Activated T-helper 1 cell treated with Interleukin-2 at 50 U/mL for 16 hours (primary cell): ENCODE results near the gene ZNF217.
A peak's percentile ranks its signal among the peaks of the same experiment; 100 is the strongest.
"Not testable (repeated sequence)": the region's sequence is repeated elsewhere in the genome, so short reads cannot be mapped to it uniquely, and the experiment has no call there.

Experiments
- DNase-seq: peaks from one replicate; pipeline ENCODE4 v3.0.0-alpha.2; 2020; ENCODE audit warnings: low read depth

Gene ZNF217

DNA sequence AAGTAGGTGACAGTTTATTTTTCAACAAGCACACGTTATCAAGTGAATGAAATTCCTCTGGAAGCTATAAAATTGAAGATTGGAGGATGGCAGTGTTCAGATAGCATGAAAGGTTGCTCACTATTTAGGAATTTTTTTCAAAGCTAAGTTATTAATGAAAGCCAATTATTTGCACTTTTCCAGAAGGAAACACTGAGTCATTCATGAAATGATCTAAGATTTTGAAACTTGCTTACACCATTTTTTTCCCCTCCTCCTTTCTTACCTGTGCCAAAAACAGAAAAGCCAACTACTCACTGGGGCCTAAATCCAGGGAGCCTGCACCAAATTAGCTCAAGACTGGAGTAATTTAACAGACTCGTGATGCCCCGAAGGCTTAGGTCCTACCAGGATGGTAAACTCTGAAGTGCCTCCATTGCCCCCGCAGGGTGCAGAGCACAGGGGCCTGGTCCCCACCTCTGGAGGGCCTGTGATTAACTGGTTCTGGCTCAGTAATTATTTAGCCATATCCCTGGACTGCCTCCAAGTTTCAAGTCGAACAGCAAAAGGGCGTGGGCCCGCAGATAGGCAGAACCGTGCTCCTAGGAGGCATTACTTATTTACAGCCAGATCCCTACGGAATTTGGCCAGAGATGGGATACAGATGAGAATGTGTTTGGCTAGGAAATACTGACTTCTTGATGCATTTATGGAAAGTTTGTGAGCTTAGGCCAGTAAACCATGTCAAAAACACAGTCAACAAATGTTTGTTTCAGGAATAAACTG, 28.0 kb upstream of the ZNF217 start:
- no peak for DNase-seq

DNA sequence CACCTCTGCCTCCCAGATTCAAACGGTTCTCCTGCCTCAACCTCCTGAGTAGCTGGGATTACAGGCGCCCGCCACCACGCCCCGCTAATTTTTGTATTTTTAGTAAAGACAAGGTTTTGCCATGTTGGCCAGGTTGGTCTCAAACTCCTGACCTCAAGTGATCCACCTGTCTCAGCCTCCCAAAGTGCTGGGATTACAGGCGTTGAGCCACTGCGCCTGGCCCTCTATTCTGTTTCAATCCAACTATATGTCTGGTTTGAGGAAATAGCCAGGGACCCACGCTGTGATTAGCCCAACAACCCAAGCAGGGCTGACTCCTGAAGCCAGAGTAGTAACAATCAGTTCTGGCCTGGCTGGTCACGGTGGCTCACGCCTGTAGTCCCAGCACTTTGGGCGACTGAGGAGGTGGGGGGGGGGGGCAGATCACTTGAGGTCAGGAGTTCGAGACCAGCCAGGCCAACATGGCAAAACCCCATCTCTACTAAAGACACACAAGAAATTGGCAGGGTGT, 24.9 kb upstream of the ZNF217 start:
- not testable (repeated sequence) for DNase-seq

DNA sequence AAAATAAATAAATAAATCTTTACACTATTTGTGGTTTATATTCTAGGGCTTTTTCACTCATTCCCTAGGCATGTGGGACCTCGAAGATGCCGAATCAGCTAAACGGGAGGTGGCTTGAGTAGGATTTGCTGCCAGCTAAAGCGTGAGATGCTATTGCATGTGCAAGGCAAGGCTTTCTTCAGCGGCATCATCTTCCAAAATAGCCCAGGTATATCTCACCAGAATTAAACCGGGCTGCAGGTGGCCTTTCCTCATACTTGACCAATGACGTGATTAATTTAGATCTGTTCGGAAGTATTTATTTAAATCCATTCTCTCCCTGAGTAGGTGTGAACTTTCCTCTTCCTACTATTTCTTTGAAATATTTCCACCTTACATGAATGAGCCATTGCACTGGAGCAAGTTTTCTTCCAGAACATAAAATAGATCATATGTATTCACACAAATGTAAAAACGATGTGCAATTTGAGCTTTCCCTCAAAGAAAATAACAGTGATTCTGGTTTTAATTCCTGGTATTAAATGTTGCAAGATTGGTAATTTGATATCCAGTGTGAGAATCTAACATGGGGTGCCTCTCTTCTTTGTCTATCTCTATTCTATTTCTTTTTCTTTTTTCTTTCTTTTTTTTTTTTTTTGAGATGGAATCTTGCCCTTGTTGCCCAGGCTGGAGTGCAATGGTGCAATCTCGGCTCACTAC, 24.3 kb upstream of the ZNF217 start:
- no peak for DNase-seq

DNA sequence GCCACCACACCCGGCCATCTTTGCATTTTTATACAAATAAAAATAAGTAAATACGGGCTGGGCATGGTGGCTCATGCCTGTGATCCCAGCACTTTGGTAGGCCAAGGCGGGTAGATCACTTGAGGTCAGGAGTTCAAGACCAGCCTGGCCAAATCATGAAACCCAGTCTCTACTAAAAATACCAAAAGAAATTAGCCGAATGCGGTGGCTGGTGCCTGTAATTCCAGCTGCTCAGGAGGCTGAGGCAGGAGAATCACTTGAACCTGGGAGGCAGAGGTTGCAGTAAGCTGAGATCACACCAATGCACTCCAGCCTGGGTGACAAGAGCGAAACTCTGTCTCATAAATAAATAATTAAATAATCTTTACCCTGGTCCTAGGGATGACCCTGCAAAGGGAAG, 22.9 kb upstream of the ZNF217 start:
- not testable (repeated sequence) for DNase-seq

DNA sequence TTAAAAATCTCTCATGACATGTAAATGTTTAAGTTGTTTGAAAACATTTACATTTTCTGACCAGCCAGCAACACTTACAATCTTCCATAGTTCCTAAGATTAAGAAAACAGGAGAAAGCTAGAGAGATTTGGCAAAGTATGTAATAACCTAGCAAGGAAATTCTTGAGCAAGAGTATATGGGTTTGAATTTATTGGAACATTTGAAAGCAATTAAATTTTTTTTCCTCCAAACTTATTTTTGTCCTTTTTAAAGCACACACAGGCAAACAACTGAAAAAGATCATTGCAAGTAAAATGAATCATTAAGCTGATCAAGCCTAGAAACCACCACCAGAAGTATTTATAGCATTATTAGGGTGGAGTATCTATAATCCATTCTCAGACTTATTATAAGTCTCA, 20.1 kb upstream of the ZNF217 start:
- DNase-seq, result no peak

DNA sequence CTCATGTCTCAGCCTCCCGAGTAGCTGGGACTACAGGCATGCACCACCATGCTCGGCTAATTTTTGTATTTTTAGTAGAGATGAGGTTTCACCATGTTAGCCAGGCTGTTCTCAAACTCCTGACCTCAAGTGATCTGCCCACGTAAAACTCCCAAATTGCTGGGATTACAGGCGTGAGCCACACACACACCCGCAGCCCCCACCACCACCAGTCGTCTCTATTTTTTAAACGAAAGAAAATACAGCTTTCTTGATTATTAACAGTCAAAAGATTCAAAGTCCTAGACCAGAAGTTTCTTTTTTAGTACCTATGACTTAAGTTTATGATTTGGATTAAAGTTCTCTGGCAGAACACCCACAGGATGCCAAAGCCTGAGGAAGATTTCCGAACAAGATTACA, 18.6 kb upstream of the ZNF217 start:
- DNase-seq, result not testable (repeated sequence)

DNA sequence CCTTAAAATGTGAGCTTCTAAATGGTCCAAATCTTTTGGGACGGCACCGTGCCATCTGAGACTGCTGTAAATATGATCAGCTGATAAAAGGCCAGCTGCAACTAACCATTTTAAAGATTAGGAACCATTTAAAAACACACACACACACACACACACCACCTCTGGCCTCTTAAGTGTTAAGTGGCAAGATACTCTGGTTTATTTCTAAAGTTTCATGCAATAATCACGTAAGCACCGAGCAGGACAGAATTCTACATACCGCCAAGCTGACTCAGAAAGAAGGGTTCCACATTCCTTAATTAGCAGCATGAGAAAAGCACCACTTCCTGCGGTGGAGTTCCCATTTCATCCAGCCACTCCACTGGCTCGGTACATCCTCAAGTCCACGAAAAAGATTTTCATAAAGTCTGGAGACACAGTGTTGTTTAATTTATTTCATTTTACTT, 17.8 kb upstream of the ZNF217 start:
- no peak for DNase-seq

DNA sequence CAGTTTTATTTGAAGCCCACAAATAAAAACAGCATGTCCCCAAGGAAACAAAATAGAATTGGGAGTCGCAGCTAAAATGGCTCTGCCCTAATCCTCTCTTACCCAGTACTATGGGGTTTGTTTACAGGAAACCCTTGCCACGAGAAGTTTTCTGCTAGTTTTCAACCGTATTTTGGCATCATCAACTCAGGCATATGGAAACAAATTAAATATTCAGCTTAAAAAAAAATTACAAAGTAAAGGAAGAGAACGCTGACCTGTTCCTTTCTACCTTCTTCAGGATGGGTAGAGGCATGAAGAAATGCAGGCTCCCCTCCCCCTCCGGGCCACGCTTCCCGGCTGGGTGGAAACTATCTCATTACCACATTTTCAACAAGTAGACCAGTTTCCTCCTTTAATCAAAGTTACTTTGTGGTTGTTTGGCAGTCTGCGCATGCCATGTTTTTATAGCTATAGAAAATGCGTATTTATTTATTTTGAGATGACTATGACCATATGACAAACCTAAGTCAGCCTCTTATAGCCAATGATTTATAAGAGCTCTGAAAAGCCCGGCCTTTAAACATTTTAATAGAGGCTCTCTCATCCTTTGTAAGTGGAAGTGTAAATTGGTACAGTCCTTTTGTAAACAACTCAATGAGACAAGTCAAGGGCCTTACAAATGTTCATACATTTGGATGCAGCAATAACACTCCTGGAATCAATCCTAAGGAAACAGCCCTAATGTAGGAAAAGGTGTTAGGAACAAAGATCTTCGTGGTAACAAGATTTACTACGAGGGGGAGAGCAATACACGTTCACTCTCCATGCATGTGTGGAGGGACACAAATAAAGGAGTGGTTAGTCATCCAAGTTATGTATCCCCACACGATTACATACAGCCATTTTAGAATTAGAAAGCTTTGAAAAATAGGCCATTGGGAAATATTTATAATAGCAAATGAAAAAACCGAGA, 16.1 kb upstream of the ZNF217 start:
- DNase-seq, result peak; percentile 58

DNA sequence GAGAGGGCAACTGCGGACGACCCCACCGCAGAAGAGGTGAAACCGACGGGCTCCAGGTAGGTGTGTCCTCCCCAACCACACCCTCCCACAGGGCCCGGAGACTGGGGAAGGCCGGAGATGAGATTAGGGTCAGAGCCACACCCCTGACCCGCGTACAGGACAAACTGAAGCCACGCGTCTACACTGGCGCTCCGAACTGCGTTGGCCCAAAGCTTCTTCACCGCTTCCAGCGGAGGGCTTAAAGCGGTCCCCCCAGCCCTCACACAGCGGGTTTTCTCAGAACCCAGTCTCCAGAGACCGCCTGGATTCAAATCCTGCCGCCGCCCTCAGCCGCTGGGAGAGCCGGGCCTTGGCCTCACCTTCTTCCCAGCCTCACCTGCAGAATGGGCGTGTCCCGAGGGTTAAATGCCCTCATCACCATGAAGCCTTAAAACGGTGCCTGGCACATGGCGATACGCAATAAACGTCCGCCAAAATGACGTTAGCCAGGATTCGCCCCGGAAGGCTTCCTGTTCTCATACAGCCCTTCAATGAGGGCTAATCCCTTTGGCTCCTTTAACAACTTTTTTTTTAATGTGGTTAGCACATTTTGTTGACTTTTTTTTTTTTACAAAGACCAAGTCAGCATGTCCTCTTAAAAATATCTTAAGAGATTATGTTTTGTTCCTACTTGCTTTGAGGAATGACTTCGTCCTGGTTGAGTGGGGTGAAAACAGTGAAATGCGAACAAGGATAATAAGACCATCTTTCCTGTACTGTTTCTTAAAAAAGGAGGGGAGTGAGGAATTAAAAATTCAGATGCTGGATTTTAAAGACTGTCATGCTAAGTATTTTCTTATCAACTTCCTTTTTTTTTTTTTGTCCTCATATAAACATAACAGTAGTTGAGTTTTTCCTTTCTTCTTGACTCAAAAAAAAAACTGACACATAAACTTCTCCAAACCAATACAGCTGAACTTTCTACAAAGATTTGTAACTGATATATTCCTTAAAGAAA, 15.1 kb upstream of the ZNF217 start:
- DNase-seq, result no peak

DNA sequence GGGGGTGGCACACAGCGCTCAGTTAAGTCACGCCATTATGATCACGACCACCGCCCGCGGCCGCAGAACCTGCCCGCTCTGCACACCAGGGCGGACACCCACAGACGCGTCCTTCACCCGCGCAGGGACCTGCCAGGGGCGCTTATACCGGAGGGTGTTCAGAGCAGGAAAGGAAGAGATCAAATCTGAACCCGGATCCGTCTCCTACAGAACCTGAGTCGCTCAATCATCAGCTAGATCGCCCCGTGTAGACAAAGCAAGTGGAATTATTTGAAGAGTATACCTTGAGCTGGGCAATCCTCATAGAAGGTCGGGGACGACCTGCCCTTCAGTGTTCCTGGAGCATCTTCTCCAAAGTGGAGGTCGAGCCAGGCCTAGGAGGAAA, 14.4 kb upstream of the ZNF217 start:
- DNase-seq, result no peak

DNA sequence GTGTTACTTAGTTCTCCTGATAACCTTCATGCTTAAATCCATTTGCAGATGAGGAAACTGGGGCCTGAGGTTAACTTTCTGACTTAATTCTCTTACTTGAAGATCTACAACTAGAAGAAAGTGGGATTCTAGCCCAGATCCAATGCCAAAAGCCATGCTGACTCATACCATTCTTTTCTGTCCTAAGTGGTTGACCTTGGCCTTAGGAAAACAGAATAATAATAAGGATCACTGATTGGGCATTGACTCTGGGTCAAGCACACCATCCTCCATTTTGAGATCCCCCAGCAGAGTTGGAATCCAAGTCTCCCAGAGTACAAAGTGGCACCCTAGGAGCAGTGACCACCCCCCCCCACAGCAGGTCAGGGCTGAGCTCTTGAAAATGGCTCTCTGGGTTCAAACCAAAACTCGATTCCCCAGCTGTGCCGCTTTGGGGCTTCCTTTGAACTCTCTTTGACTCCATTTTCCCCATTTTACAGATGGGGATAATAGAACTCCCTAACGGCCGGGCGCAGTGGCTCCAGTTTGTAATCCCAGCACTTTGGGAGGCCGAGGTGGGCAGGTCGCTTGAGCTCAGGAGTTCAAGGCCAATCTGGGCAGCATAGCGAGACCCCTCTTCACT, 12.8 kb upstream of the ZNF217 start:
- DNase-seq, result no peak

DNA sequence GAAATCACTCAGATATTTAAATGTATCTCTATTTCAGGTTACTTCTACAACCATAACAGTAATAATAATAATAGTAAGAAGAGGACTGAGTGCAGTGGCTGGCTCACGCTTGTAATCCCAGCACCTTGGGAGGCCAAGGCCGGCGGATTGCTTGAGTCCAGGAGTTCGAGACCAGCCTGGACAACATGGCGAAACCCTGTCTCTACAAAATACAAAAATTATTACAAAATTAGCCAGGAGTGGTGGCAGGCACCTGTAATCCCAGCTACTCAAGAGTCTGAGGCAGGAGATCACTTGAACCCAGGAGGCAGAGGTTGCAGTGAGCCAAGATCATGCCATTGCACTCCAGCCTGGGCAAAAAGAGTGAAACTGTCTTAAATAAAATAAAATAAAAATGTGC, 11.8 kb upstream of the ZNF217 start:
- DNase-seq, result not testable (repeated sequence)

DNA sequence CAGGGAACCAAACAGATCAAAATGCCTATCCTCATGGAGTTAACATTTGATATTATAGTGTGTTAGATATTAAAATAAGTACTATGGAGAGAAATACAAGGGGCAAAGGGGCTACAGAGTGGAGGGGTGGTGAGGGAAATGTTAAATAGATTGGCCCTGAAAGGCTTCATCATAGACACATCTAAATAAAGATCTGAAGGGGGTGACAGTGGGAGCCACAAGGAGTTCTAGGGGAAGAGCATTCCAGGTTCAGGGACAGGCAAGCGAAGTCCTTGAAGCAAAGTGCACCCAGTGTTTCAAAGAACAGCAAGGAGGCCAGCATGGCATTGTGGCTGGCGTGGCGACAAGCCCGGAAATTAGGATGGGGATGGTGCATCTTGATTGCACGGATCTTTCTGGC, 11.2 kb upstream of the ZNF217 start:
- DNase-seq, result not testable (repeated sequence)

DNA sequence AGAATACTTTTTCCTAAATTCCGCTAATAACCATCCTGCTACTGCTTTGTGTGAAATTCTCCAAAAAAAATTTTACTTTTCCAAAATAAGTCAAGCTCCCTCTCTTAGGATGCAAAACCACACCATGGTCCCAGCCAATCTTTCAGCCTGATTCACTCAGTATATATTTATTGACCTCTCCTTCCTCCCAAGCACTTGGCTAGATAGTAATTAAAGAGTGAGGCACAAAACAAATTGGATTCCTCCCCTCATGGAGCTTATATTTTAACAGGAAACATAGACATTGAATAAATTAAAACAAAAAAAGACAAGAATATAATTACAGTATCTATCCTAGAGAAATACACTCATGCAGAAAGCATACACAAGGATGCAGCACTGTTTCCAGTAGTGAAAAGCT, 9.0 kb upstream of the ZNF217 start:
- no peak for DNase-seq

DNA sequence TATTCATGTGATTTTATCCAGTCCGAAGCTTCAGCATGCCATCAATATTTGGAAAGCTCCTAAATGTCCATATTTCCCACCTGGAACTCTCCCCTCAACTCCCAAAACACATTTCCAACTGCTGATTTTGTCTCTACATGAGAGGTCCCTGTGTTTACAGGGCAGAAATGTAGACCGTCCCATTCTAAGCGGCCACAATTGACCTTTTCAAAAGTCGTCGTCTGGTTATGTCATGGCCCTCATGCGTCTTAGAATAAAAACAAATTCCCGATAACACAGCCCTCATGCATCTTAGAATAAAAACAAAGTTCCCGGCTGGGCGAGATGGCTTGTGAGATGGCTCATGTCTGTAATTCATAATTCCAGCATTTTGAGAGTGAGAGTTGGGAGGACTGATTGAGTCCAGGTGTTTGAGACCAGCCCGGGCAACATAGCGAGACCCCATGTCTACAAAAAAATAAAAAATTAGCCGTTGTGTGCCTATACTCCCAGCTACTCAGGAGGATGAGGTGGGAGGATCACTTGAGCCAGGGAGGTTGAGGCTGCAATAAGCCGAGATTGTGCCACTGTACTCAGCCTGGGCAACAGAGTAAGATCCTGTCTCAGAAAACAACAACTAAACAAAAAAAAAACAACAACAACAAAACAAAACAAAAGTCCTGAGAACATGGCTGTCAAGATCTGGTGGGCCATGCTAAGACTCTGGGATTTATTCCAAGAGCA, 6.4 kb upstream of the ZNF217 start:
- no peak for DNase-seq

DNA sequence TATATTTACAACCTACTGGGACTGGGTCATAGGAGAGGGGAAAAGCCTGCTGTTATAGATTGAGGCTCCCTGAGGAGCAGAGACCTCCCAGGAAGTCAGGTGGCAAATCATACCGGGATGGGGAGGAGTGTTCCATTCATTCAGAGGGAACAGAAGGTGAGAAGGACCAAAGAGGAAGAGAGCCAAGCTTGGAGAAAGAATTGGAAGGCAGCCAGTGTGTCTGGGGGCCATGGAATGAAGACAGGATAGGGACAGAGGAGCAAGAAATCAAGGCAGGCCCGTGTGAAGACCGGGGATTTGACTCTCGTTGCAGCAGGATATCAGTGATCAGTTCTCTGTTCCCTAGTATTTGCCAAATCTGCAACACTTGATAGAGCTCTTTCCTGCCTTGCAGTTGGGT, 5.7 kb upstream of the ZNF217 start:
- no peak for DNase-seq

DNA sequence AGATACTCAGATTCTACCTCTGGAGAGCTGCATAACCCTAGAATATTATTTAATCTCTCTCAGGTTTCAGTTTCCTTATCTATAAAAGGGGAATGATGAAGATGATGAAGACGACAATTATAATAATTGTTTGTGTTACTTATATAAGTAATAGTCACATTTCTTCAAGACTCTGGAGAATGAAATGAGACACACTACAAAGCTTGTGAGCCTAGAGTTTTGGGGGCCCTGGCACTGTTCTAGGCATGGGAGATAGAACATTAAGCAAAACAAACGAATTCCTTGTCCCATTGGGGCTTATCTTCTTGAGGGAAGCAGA, 5.4 kb upstream of the ZNF217 start:
- DNase-seq, result no peak

DNA sequence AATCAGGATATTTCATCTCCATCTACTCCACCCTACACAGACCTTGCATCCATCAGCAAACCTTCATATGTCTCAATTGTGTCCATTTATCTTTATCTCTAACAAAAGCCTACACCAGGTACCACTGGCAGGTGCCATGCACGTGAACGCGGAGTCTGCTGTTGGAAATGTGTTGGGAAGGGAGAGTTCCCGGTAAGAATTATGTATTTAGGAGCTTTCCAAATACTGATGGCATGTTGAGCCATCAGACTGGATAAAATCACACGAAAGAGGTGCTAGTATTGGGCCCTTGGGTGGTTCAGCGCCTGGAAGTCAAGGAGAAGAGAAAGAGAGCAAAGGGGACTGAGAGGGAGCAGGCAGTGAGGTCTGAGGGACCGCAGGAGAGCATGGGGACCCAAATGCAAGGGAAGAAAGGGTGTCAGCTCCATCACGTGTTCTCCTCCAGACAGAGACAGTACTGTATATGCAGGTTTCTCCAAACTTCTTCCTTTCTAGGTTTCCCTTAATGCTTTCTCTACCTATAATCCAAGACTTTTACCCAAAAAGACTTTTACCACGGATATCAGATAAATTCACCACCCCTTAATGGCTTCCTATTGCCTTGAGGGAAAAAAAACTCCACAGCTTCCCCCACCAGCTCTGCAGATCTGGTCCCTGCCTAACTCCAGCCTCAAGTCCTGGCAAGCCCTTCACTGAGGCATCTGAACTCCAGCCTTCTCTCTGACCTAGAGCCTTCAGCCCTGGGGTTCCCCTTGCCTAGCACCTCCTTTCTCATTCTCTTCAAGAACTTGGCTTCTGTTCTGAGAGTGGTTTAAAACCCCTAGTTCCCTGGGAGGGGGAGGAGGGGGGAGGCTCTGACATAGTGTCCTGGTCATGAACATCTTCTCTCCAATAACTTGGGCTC, 4.8 kb upstream of the ZNF217 start:
- no peak for DNase-seq

DNA sequence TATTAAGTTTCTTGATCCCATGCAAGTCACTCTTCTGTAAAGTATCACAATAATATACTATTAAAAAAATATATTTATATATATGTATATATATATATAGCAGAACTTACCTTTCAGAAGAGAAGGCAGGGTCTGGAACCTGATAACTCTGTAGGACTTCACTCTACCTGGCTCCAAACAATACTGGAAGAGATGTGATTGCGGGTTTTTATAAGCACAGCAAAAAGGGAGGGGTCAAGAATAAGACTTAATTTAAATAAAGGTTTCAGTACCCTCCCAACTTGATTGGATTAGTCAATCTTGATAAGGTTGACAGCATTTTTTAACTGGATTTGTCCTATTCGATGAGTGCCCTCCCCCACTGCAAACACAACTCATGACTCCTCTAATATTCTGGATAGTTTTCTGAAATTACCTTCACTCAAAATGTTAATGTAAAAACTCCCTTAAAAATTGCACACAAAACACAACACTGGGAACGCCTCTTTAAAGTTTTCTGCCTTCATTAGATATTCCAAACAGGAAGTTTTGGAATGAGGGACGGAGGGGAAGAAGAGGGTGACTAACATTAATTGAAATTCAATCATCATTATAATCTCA, 4.0 kb upstream of the ZNF217 start:
- DNase-seq, result no peak
